Choroid plexus epithelial cell (primary cell): Measurements from ENCODE around the gene WAPL.

ENCODE experiments used
- DNase-seq: peaks from one replicate; pipeline ENCODE4 v3.0.0-alpha.2; 2010; ENCODE audit warnings: low read depth
- H3K4me3 ChIP-seq: 2 replicates; pipeline ENCODE4 v1.5.1; 2011; ENCODE audit warnings: low read depth, mild to moderate bottlenecking, control low read depth, low read length, moderate library complexity
- CTCF ChIP-seq: conservative IDR thresholded peaks from 2 replicates; pipeline ENCODE4 v1.5.1; 2011; ENCODE audit warnings: low read depth, mild to moderate bottlenecking, control low read depth, inconsistent platforms, low read length, moderate library complexity

The WAPL gene

GRCh38 chr10:86520871-86521677, 518 bp downstream of the WAPL start:
- no peak for TF ChIP-seq CTCF
- peak overlapping the region; percentile 92 for H3K4me3 ChIP-seq
- DNase-seq, result peak; percentile 60

GRCh38 chr10:86518781-86519180, 2.8 kb downstream of the WAPL start:
- TF ChIP-seq CTCF, result no peak
- H3K4me3 ChIP-seq, result no peak overlapping the region
- no peak for DNase-seq

- TF ChIP-seq CTCF, result no peak
- DNase-seq, result no peak
- H3K4me3 ChIP-seq, result no peak overlapping the region
Observed at GRCh38 chr10:86512137-86512536, 9.5 kb downstream of the WAPL start.

- no peak for TF ChIP-seq CTCF
- no peak overlapping the region for H3K4me3 ChIP-seq
- no peak for DNase-seq
Observed at GRCh38 chr10:86511027-86511865, 10.3 kb downstream of the WAPL start.

GRCh38 chr10:86509145-86509544, 12.4 kb downstream of the WAPL start:
- no peak for TF ChIP-seq CTCF
- H3K4me3 ChIP-seq, result no peak overlapping the region
- DNase-seq, result no peak

GRCh38 chr10:86508217-86508616, 13.4 kb downstream of the WAPL start:
- H3K4me3 ChIP-seq, result no peak overlapping the region
- no peak for DNase-seq
- TF ChIP-seq CTCF, result no peak
